ENCODE results near the gene HIC1. TPM values are rescaled to one million over a fixed set of nuclear protein-coding genes. Genes with fewer than 3 reads are reported as not detected.

HIC1 gene
- total RNA-seq, 1 donor: 18.5 TPM

DNA sequence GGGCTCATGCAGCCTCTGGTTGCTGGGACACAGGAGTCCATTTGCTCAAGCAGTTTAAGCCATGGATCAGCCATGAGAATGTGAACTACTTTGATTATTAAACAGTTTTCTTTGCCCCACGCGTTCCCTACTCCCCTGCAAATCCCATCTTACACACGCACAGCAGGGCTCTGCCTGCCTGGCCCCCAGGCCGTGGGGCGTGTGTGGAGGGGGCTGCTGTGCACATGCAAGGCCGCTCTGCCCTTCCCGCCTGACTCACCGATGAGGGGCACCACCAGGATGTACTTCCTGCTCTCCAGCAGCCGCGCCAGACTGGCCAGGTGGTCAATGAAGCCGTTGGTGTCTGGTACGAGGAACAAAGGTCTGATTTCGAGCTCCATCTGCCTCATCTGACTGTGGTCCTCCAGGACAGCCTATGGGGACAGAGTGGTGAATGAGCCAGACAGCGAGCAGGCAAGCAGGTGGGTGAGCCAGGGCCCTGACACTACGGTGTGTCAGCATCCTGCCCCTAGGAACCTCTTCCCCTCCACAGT, 13.7 kb downstream of the HIC1 start:
- H3K36me3 ChIP-seq (ENCODE audit: insufficient read depth, low read length): peaks cover 13% of the 10 kb centered on the region
- no peaks in the 10 kb centered on the region for H3K79me2 ChIP-seq (ENCODE audit: insufficient read depth, low read length)
- TF ChIP-seq, protein P1, sequence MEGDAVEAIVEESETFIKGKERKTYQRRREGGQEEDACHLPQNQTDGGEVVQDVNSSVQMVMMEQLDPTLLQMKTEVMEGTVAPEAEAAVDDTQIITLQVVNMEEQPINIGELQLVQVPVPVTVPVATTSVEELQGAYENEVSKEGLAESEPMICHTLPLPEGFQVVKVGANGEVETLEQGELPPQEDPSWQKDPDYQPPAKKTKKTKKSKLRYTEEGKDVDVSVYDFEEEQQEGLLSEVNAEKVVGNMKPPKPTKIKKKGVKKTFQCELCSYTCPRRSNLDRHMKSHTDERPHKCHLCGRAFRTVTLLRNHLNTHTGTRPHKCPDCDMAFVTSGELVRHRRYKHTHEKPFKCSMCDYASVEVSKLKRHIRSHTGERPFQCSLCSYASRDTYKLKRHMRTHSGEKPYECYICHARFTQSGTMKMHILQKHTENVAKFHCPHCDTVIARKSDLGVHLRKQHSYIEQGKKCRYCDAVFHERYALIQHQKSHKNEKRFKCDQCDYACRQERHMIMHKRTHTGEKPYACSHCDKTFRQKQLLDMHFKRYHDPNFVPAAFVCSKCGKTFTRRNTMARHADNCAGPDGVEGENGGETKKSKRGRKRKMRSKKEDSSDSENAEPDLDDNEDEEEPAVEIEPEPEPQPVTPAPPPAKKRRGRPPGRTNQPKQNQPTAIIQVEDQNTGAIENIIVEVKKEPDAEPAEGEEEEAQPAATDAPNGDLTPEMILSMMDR (IDR thresholded peaks at IDR 0.05; ENCODE audit: extremely low read depth, low read depth, low read length): no peak
- peaks cover 70% of the 10 kb centered on the region for H3K4me1 ChIP-seq (ENCODE audit: insufficient read depth, low read length)
- peak overlapping the region; percentile 3 for H3K4me2 ChIP-seq (ENCODE audit: insufficient read depth, low read length)
- peak; percentile 63 for DNase-seq (ENCODE audit: insufficient read length, low spot score, missing footprints)
- no peaks in the 10 kb centered on the region for H4K20me1 ChIP-seq (ENCODE audit: insufficient read depth, low read length)
- no peak overlapping the region for H2AFZ ChIP-seq (ENCODE audit: low read length)
- H3K4me3 ChIP-seq (ENCODE audit: insufficient read depth, low read length): no peak overlapping the region
- peak overlapping the region; percentile 97 for H3K27ac ChIP-seq (ENCODE audit: low read depth, low read length)
- no peaks in the 10 kb centered on the region for H3K9me3 ChIP-seq (ENCODE audit: low read depth, low read length)
- no peaks in the 10 kb centered on the region for H3K27me3 ChIP-seq (ENCODE audit: insufficient read depth, low read length)

DNA sequence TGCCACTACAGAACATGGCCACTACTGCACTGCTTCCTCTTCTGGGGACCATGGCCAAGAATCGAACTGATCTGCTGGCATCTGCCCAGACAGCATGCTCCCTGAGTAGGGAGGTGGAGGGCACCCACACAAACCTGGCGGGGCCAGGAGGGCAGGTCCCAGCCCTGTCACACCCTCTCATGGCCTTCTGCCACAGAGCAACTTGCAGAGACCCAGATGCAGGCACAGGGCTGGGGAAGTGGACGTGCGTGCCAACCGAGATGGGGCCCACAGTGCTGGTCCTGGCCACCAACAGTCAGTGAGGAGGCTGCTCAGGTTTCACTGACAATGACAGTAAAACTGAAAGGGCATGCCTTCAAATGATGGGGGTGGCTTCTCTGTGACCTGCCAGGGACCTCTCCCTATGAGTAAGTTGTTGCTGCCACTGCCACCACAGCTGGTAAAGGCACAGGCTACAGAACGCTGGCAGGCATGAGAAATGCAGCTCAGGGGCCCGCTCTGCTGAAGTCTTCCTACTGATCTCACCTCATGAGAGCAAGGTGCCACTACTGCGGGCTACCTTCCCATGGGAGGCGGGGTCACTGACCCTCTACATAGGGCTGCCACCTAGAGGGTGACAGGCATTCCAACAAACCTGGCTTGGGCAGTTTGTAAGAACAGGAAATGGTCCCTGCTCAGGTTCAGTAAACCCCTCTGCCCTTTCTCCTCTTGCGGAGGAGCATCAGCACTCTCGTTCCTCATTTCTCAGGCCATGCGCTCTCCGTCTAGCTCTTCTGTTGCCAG, 15.5 kb downstream of the HIC1 start:
- TF ChIP-seq, protein P1 (IDR thresholded peaks at IDR 0.05; ENCODE audit: extremely low read depth, low read depth, low read length): no peak
- Histone ChIP-seq H3K4me3 (ENCODE audit: insufficient read depth, low read length) (no peak overlapping the region), H3K4me2 (ENCODE audit: insufficient read depth, low read length) (no peak overlapping the region), H4K20me1 (ENCODE audit: insufficient read depth, low read length) (no peaks in the 10 kb centered on the region), H3K9me3 (ENCODE audit: low read depth, low read length) (no peaks in the 10 kb centered on the region), H3K36me3 (ENCODE audit: insufficient read depth, low read length) (peaks cover 16% of the 10 kb centered on the region), H3K4me1 (ENCODE audit: insufficient read depth, low read length) (peaks cover 54% of the 10 kb centered on the region), H3K27ac (ENCODE audit: low read depth, low read length) (peak overlapping the region; percentile 81), H2AFZ (ENCODE audit: low read length) (no peak overlapping the region), H3K79me2 (ENCODE audit: insufficient read depth, low read length) (no peaks in the 10 kb centered on the region), H3K27me3 (ENCODE audit: insufficient read depth, low read length) (no peaks in the 10 kb centered on the region)
- DNase-seq (ENCODE audit: insufficient read length, low spot score, missing footprints): peak; percentile 56

DNA sequence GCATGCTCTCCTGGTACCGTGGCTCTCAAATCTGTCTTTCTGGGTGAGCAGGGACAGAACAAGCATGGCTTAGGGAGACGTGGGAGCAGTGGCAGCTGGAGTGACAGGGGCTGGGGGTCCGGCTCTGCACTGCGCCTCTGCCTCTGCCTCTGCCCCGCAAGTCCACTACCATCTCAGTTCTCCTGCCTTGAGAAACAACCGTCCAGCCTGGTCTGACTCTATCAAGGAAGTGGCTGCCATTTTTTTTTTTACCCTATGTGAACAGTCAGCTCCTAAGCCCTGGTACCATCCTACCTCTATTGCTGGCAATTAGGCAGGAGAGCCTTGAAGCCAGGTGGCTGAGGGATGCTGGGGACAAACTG, 16.1 kb downstream of the HIC1 start:
- Histone ChIP-seq H3K4me1 (ENCODE audit: insufficient read depth, low read length) (peaks cover 51% of the 10 kb centered on the region), H3K36me3 (ENCODE audit: insufficient read depth, low read length) (peaks cover 15% of the 10 kb centered on the region), H3K27ac (ENCODE audit: low read depth, low read length) (peak overlapping the region; percentile 81), H3K9me3 (ENCODE audit: low read depth, low read length) (no peaks in the 10 kb centered on the region), H4K20me1 (ENCODE audit: insufficient read depth, low read length) (no peaks in the 10 kb centered on the region), H3K79me2 (ENCODE audit: insufficient read depth, low read length) (no peaks in the 10 kb centered on the region), H2AFZ (ENCODE audit: low read length) (no peak overlapping the region), H3K4me3 (ENCODE audit: insufficient read depth, low read length) (no peak overlapping the region), H3K4me2 (ENCODE audit: insufficient read depth, low read length) (no peak overlapping the region), H3K27me3 (ENCODE audit: insufficient read depth, low read length) (no peaks in the 10 kb centered on the region)
- TF ChIP-seq, protein P1 (IDR thresholded peaks at IDR 0.05; ENCODE audit: extremely low read depth, low read depth, low read length): no peak
- DNase-seq (ENCODE audit: insufficient read length, low spot score, missing footprints): peak; percentile 47

DNA sequence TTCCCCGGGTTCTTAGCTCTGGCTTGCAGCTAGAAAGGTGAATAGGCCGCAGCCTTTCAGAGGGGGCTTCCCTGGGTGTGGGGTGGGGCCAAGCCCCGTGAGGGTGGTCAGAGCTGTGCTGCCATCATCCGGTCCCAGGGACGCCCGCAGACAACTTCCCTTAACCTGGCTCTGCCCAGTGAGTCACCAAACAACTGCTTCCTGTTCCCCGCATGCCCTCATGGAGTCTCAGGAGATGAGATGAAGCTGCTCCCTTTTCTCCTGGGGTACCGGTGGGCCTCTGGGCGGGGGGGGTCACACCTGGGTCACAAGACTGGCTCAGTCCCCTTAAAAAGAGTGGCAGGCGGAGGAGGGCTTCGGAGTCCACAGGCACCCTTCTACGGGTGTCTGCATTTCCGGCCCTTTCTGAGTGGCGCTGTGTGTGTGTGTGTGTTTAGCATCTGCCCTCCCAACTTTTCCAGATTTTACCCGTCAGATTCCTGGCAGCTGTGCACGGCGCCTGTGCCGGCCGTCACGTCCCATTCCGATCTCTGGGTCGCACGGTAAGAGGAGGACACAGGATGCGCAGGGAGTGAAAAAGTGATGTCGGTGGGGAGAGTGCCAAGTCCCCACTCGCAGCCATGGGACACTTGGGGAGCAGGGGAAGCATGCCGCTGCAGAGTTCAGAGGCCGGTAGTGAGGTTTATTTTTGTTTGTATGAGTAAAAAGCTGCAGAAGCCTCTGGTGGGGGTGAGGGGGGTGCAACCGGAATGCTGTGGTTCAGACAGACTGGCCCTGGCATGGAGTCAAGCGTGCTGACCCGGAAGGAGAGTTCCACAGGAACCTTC, 16.8 kb downstream of the HIC1 start:
- Histone ChIP-seq H4K20me1 (ENCODE audit: insufficient read depth, low read length) (no peaks in the 10 kb centered on the region), H3K4me2 (ENCODE audit: insufficient read depth, low read length) (peak overlapping the region; percentile 16), H3K4me3 (ENCODE audit: insufficient read depth, low read length) (no peak overlapping the region), H3K27ac (ENCODE audit: low read depth, low read length) (peak overlapping the region; percentile 81), H3K27me3 (ENCODE audit: insufficient read depth, low read length) (no peaks in the 10 kb centered on the region), H3K36me3 (ENCODE audit: insufficient read depth, low read length) (peaks cover 20% of the 10 kb centered on the region), H3K4me1 (ENCODE audit: insufficient read depth, low read length) (peaks cover 44% of the 10 kb centered on the region), H3K9me3 (ENCODE audit: low read depth, low read length) (no peaks in the 10 kb centered on the region), H3K79me2 (ENCODE audit: insufficient read depth, low read length) (no peaks in the 10 kb centered on the region), H2AFZ (ENCODE audit: low read length) (no peak overlapping the region)
- TF ChIP-seq, protein P1 (IDR thresholded peaks at IDR 0.05; ENCODE audit: extremely low read depth, low read depth, low read length): no peak
- DNase-seq (ENCODE audit: insufficient read length, low spot score, missing footprints): peak; percentile 90
